MCF 10A (cell line): ENCODE results near the gene ERC2. TPM values are rescaled to one million over a fixed set of nuclear protein-coding genes. Genes with fewer than 3 reads are reported as not detected.

Source experiments
- BruUV-seq: library from RNA; stranded (reverse); fragments of 400-500 nt; replicated peaks from 2 replicates; lab custom pipeline; 2021; lab: Mats Ljungman, UMichigan
- CTCF ChIA-PET: fragments of 300-600 bp; sonication (Branson Sonifier 250); formaldehyde crosslinking; extraction: SDS; loops from one replicate; lab custom pipeline; 2021; ENCODE audit warnings: antibody characterized with exemption, inconsistent platforms; lab: Yijun Ruan, JAX
- POLR2A ChIA-PET: fragments of 300-600, 350-650 bp; sonication (Branson Sonifier 250); formaldehyde crosslinking; extraction: SDS; loops from one replicate; lab custom pipeline; 2020; ENCODE audit warnings: antibody characterized with exemption, inconsistent platforms; lab: Yijun Ruan, JAX
- DNase-seq: peaks from one replicate; pipeline ENCODE4 v3.0.0-alpha.2; 2018; ENCODE audit not compliant: unreplicated experiment
- H3K27ac Mint-ChIP-seq: one replicate; pipeline ENCODE4 v1.8.0; 2022; ENCODE audit warnings: mild to moderate bottlenecking, low read depth, mixed read lengths; ENCODE audit not compliant: unreplicated experiment
- H3K27me3 Mint-ChIP-seq: one replicate; pipeline ENCODE4 v1.8.0; 2022; ENCODE audit warnings: mixed read lengths; ENCODE audit not compliant: insufficient read depth, unreplicated experiment
- H3K36me3 Mint-ChIP-seq: one replicate; pipeline ENCODE4 v1.8.0; 2022; ENCODE audit warnings: mild to moderate bottlenecking, moderate library complexity, mixed read lengths; ENCODE audit not compliant: insufficient read depth, unreplicated experiment
- H3K4me1 Mint-ChIP-seq: one replicate; pipeline ENCODE4 v1.8.0; 2022; ENCODE audit warnings: mixed read lengths; ENCODE audit not compliant: insufficient read depth, unreplicated experiment
- H3K4me3 Mint-ChIP-seq: one replicate; pipeline ENCODE4 v1.8.0; 2022; ENCODE audit warnings: mild to moderate bottlenecking, moderate library complexity, mixed read lengths; ENCODE audit not compliant: unreplicated experiment
- H3K9me3 Mint-ChIP-seq: one replicate; pipeline ENCODE4 v1.8.0; 2022; ENCODE audit warnings: mixed read lengths; ENCODE audit not compliant: unreplicated experiment
- CTCF ChIP-seq: fragments of 200-600 bp; IDR thresholded peaks from one replicate; pipeline ENCODE4 v1.8.0; 2022; ENCODE audit warnings: antibody characterized with exemption, mild to moderate bottlenecking; ENCODE audit not compliant: unreplicated experiment
- intact Hi-C: fragments of 100-400 bp; cut with micrococcal nuclease; formaldehyde crosslinking; loops from 2 replicates; pipeline ENCODE4 v1.14.1; 2022
- total RNA-seq: library from RNA; stranded (reverse); gene quantifications from 2 replicates; pipeline ENCODE4 v1.2.3, GENCODE V29; 2022

The ERC2 gene
- total RNA-seq, 1 experiment from 2014 or later, result 0.42 TPM

- H3K27me3 Mint-ChIP-seq, result no peaks in the 10 kb centered on the region
- no peaks in the 10 kb centered on the region for H3K9me3 Mint-ChIP-seq
- H3K27ac Mint-ChIP-seq, result no peak overlapping the region
- no peak overlapping the region for H3K4me3 Mint-ChIP-seq
- H3K4me1 Mint-ChIP-seq, result no peaks in the 10 kb centered on the region
- no TSS peak for BruUV-seq
- no peak for TF ChIP-seq CTCF
- ChIA-PET CTCF (no interaction called here), POLR2A (no interaction called here)
- no peaks in the 10 kb centered on the region for H3K36me3 Mint-ChIP-seq
- no peak for DNase-seq
- intact Hi-C loops, result no loop called here
These were observed 895.5 kb downstream of the ERC2 start for GRCh38 chr3:55572816-55573215.

GRCh38 chr3:55571913-55572312 is 896.4 kb downstream of the ERC2 start:
- no peak overlapping the region for H3K4me3 Mint-ChIP-seq
- H3K27ac Mint-ChIP-seq, result no peak overlapping the region
- intact Hi-C loops, result no loop called here
- no peaks in the 10 kb centered on the region for H3K27me3 Mint-ChIP-seq
- H3K4me1 Mint-ChIP-seq, result no peaks in the 10 kb centered on the region
- H3K9me3 Mint-ChIP-seq, result no peaks in the 10 kb centered on the region
- TF ChIP-seq CTCF, result no peak
- DNase-seq, result no peak
- no TSS peak for BruUV-seq
- ChIA-PET CTCF (no interaction called here), POLR2A (interaction anchor here (0.7 to 0.9 kb wide), 2 partner anchors 24 to 219 kb away, joined by 3 to 4 read pairs; no protein-coding TSS in a partner anchor)
- H3K36me3 Mint-ChIP-seq, result no peaks in the 10 kb centered on the region

- Mint-ChIP-seq H3K9me3 (no peaks in the 10 kb centered on the region), H3K27ac (no peak overlapping the region), H3K4me3 (no peak overlapping the region), H3K4me1 (no peaks in the 10 kb centered on the region), H3K27me3 (no peaks in the 10 kb centered on the region), H3K36me3 (no peaks in the 10 kb centered on the region)
- BruUV-seq, result no TSS peak
- TF ChIP-seq CTCF, result no peak
- ChIA-PET POLR2A (no interaction called here), CTCF (interaction anchor here (1.0 kb wide), 1 partner anchor 326 kb away, joined by 3 read pairs; no protein-coding TSS in a partner anchor)
- DNase-seq, result no peak
- intact Hi-C loops, result no loop called here
These were observed 897.0 kb downstream of the ERC2 start for GRCh38 chr3:55571216-55571813.

GRCh38 chr3:55570271-55570711 is 898.0 kb downstream of the ERC2 start:
- no peak for DNase-seq
- no peaks in the 10 kb centered on the region for H3K4me1 Mint-ChIP-seq
- TF ChIP-seq CTCF, result no peak
- POLR2A ChIA-PET, result no interaction called here
- H3K9me3 Mint-ChIP-seq, result no peaks in the 10 kb centered on the region
- intact Hi-C loops, result no loop called here
- H3K27ac Mint-ChIP-seq, result no peak overlapping the region
- CTCF ChIA-PET, result interaction anchor here (0.7 to 1.4 kb wide), 4 partner anchors 8 to 327 kb away, joined by 3 to 4 read pairs (median 3); no protein-coding TSS in a partner anchor
- H3K4me3 Mint-ChIP-seq, result no peak overlapping the region
- H3K36me3 Mint-ChIP-seq, result no peaks in the 10 kb centered on the region
- BruUV-seq, result no TSS peak
- no peaks in the 10 kb centered on the region for H3K27me3 Mint-ChIP-seq
